ENCODE data around the gene ELP4. TPM values are rescaled to one million over a fixed set of nuclear protein-coding genes. Genes with fewer than 3 reads are reported as not detected.

Gene ELP4
- total RNA-seq, 1 donor from 2014 or later, result 37.1 TPM

GRCh38 chr11:31793264-31793663 lies 283.7 kb downstream of the ELP4 start:
- Histone ChIP-seq H3K4me3 (no peak overlapping the region), H3K27ac (no peak overlapping the region), H3K9me3 (no peaks in the 10 kb centered on the region), H3K4me1 (no peaks in the 10 kb centered on the region), H3K27me3 (peaks cover under 1% of the 10 kb centered on the region), H3K36me3 (no peaks in the 10 kb centered on the region)
- no peak for TF ChIP-seq CTCF (IDR thresholded peaks at IDR 0.05)
- intact Hi-C loops (cut with DNase I), result no loop called here
- DNase-seq (ENCODE audit: low spot score in 2 of 2), result no peak

DNA sequence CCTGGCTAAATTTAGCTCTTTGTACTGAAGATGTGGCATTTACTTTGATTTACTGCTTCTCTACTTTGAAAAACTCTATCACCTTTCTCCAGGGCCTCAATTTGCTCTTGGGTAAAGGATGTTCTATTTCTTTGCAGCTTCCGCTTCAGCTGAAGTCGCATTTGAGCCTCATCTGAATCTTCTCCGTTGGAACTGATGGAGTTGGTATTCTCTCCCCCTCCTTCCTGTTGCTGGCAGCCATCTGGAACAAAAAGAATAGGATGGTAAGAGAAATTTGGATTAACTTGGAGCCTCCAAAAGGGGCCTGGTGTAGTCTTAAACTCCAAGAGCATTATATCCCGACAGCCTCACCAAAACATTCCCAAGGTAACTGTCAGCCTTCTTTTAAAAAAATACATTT lies 285.0 kb downstream of the ELP4 start:
- Histone ChIP-seq H3K36me3 (no peaks in the 10 kb centered on the region), H3K9me3 (no peaks in the 10 kb centered on the region), H3K27me3 (peaks cover 13% of the 10 kb centered on the region), H3K27ac (no peak overlapping the region), H3K4me3 (no peak overlapping the region), H3K4me1 (peaks cover 2 to 6% of the 10 kb centered on the region in 2 donors)
- no peak for TF ChIP-seq CTCF (IDR thresholded peaks at IDR 0.05)
- no peak for DNase-seq (ENCODE audit: low spot score in 2 of 2)
- intact Hi-C loops (cut with DNase I), result no loop called here

GRCh38 chr11:31795706-31796498 lies 286.3 kb downstream of the ELP4 start:
- Histone ChIP-seq H3K4me3 (no peak overlapping the region), H3K9me3 (no peaks in the 10 kb centered on the region), H3K4me1 (peaks cover 2 to 6% of the 10 kb centered on the region in 2 donors), H3K36me3 (no peaks in the 10 kb centered on the region), H3K27ac (no peak overlapping the region), H3K27me3 (peaks cover 25% of the 10 kb centered on the region)
- TF ChIP-seq CTCF (IDR thresholded peaks at IDR 0.05), result no peak
- DNase-seq (ENCODE audit: low spot score in 2 of 2), result no peak
- intact Hi-C loops (cut with DNase I), result no loop called here

- intact Hi-C loops (cut with DNase I), result no loop called here
- H3K36me3 ChIP-seq, result no peaks in the 10 kb centered on the region
- no peak for TF ChIP-seq CTCF (IDR thresholded peaks at IDR 0.05)
- H3K4me3 ChIP-seq, result no peak overlapping the region
- peaks cover 32% of the 10 kb centered on the region for H3K27me3 ChIP-seq
- H3K27ac ChIP-seq, result no peak overlapping the region
- peaks cover 2 to 6% of the 10 kb centered on the region in 2 donors for H3K4me1 ChIP-seq
- no peak for DNase-seq (ENCODE audit: low spot score in 2 of 2)
- no peaks in the 10 kb centered on the region for H3K9me3 ChIP-seq
Observed at GRCh38 chr11:31796499-31797189, 287.1 kb downstream of the ELP4 start.

DNA sequence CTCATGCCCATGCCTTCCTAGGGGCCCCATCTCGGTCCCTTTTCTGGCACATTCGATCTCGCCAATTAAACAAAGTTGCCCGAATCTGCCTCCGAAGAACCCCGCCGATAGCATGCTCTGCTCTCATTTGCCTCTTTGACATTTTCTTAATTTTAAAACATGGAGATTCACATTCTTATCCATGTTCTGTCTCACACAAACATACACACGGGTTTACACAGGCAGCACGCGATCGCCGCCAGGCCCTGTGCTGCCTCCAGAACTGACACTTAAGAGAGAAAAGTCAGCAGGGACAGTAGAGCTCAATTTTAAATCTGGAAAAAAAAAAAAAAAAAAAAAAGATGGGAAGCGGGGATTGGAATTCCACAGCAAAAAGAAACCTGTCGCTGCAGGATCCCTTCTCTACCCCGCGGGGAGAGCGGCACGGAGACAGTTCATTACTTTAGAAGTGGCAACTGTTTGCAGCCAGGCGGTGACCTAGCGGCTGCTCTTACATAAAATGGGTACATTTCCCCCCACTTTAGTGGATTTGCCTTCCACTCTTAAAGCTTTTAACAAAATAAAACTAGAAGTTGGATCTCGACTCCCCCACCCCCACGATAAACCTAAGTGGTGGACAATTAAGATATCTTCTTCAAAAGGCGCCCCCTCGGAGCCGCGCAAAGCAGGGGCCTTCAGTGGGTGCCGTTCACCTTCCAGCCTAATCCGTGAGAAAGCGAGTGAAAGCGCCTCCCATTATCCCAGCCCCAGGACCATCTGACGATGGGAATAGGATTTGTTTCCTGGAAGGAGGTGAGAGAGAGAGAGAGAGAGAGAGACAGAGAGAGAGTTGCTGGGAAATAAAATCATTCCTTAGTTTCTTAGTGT lies 287.9 kb downstream of the ELP4 start:
- no peak for DNase-seq (ENCODE audit: low spot score in 2 of 2)
- Histone ChIP-seq H3K36me3 (no peaks in the 10 kb centered on the region), H3K27ac (no peak overlapping the region), H3K4me3 (no peak overlapping the region), H3K4me1 (peaks cover 2 to 6% of the 10 kb centered on the region in 2 donors), H3K9me3 (no peaks in the 10 kb centered on the region), H3K27me3 (peaks cover 32% of the 10 kb centered on the region)
- TF ChIP-seq CTCF (IDR thresholded peaks at IDR 0.05), result no peak
- intact Hi-C loops (cut with DNase I), result no loop called here
